Measurements from ENCODE around the gene FAM53A.

GRCh38 chr4:1708581-1708980 lies 24.5 kb upstream of the FAM53A start:
- TF ChIP-seq EZH2 (IDR thresholded peaks at IDR 0.05) (no peak), FOXP2 (optimal IDR thresholded peaks at IDR 0.05; ENCODE audit: control extremely low read depth, extremely low read length, insufficient read depth) (no peak), POLR2AphosphoS5 (IDR thresholded peaks at IDR 0.05; ENCODE audit: borderline replicate concordance, low read depth, low read length) (no peak)

All from SK-N-MC (cell line).